ENCODE results near the gene TMEFF1.

Gene TMEFF1

DNA sequence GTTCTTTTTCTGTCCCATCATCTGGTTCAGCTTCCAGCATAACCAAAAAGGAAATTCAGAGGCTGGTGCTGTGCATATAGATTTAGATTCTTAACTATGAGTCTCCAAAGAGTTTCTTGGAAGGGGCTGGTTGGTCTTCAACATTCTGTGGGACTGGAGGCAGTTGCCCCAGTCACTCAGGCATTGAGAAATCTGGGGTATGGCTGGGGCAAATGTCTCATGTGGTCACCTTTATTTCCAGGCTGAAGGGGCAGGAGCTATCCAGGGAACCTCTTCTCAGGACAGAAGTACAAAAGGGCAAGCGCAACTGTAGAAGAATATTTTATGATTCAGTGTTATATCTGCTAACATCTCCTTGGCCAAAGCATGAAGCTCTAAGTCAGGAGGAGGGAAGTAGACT is 15.4 kb upstream of the TMEFF1 start:
- TF ChIP-seq, protein P1, sequence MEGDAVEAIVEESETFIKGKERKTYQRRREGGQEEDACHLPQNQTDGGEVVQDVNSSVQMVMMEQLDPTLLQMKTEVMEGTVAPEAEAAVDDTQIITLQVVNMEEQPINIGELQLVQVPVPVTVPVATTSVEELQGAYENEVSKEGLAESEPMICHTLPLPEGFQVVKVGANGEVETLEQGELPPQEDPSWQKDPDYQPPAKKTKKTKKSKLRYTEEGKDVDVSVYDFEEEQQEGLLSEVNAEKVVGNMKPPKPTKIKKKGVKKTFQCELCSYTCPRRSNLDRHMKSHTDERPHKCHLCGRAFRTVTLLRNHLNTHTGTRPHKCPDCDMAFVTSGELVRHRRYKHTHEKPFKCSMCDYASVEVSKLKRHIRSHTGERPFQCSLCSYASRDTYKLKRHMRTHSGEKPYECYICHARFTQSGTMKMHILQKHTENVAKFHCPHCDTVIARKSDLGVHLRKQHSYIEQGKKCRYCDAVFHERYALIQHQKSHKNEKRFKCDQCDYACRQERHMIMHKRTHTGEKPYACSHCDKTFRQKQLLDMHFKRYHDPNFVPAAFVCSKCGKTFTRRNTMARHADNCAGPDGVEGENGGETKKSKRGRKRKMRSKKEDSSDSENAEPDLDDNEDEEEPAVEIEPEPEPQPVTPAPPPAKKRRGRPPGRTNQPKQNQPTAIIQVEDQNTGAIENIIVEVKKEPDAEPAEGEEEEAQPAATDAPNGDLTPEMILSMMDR (IDR thresholded peaks at IDR 0.05; ENCODE audit: insufficient read depth, low read length, missing control alignments): no peak
- H3K4me3 ChIP-seq (ENCODE audit: low read depth, low read length): no peak overlapping the region
- no peak for DNase-seq (ENCODE audit: low read depth, low spot score)
- CTCF ChIA-PET: interaction anchor here (0.9 to 1.5 kb wide), 2 partner anchors 18 to 138 kb away, joined by 3 to 4 read pairs; no protein-coding TSS in a partner anchor
- POLR2A ChIA-PET: interaction anchor here (0.7 kb wide), 1 partner anchor 16 kb away, joined by 3 read pairs; no protein-coding TSS in a partner anchor

DNA sequence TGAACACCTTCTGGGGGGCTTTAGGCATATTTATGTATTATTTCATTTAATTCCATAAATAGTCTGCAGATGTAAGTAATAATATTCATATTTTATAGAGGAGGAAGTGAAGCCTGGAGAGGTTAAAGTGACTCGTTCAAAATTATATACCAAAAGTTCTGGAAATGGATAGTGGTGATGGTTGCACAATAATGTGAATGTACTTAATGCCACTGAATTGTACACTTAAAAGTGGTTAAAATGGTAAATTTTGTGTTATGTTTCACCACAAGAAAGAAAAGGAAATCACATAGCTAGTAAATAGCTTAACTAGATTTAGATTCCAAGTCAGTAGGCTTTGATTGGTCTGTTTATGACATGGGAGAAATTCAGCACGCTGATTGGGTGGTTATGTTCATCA is 13.0 kb upstream of the TMEFF1 start:
- POLR2A ChIA-PET: no interaction called here
- no peak for DNase-seq (ENCODE audit: low read depth, low spot score)
- TF ChIP-seq, protein P1 (IDR thresholded peaks at IDR 0.05; ENCODE audit: insufficient read depth, low read length, missing control alignments): no peak

DNA sequence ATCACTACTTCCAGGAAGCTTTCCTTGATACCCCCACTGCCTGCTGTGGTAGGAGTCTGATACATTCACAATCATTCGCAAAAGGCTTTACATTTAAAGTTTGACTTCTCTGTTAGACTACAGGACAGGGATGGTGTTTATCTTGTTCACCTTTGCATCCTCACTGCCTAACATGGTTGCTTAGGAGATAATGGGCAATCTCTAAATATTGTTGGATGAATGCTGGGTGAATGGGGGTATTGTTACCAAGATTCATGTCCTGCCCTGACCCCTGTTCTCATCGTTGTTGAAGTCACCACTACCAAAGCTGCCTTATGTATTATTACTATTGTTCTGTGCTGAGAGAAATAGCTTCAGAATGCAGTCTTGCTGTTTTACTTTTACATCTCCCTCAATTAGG is 7.7 kb upstream of the TMEFF1 start:
- TF ChIP-seq, protein P1 (IDR thresholded peaks at IDR 0.05; ENCODE audit: insufficient read depth, low read length, missing control alignments): no peak
- DNase-seq (ENCODE audit: low read depth, low spot score): no peak
- ChIA-PET POLR2A (no interaction called here), CTCF (interaction anchor here (1.5 to 2.1 kb wide), 2 partner anchors 22 to 26 kb away, joined by 3 to 5 read pairs; no protein-coding TSS in a partner anchor)
- no peak overlapping the region for H3K4me3 ChIP-seq (ENCODE audit: low read depth, low read length)

More for the DNA sequence above, 13.0 kb upstream of the TMEFF1 start:
- no peak overlapping the region for H3K4me3 ChIP-seq (ENCODE audit: low read depth, low read length)
- CTCF ChIA-PET: interaction anchor here (1.1 to 2.0 kb wide), 2 partner anchors 14 to 135 kb away, joined by 3 to 7 read pairs; no protein-coding TSS in a partner anchor

DNA sequence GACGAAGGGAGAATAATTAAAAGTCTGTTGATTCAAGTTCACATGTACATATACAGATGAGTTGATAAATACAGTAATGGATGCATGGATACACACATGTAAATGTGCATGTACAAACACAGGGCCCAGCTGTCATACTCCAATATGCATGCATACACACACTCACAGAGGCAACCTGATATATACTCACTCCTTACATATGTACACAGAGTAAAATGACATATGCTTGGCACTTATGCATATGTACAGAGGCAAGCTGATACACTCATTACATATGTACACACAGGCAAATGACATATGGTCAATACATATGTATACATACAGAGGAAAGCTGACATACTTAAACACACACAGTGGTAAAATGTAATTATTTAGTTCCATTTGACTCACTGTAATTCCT is 7.2 kb upstream of the TMEFF1 start:
- H3K4me3 ChIP-seq (ENCODE audit: low read depth, low read length): no peak overlapping the region
- TF ChIP-seq, protein P1 (IDR thresholded peaks at IDR 0.05; ENCODE audit: insufficient read depth, low read length, missing control alignments): no peak
- POLR2A ChIA-PET: no interaction called here
- no peak for DNase-seq (ENCODE audit: low read depth, low spot score)
- CTCF ChIA-PET: interaction anchor here (1.0 to 2.1 kb wide), 3 partner anchors 22 to 40 kb away, joined by 3 to 5 read pairs (median 3); no protein-coding TSS in a partner anchor

DNA sequence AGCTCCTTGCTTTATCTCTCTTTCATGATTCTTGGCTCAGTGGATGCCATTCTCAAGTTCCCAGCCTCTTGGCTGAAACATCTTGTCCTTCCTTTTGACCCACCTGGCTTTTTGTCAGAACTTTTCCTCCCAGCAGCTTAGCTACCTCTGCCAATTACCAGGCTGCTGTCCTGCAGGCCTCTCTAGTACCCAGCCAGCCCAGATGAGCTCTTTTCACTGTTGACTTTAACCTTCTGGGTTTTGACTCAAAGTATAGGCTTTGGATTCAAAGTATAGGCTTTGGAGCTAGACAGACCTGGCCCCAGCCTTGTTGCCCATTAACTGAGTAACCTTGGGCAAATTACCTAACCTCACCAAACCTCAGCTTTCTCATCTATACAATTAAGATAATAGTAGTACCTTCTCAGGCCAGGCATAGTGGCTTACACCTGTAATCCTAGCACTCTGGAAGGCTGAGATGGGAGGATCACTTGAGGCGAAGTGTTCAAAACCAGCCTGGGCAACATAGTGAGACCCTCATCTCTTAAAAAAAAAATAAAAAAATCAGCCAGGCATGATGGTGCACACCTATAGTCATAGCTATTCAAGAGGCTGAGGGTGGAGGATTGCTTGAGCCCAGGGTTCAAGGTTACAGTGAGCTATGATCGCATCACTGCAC is 6.6 kb upstream of the TMEFF1 start:
- TF ChIP-seq, protein P1 (IDR thresholded peaks at IDR 0.05; ENCODE audit: insufficient read depth, low read length, missing control alignments): no peak
- ChIA-PET CTCF (interaction anchor here (1.0 to 2.1 kb wide), 4 partner anchors 23 to 136 kb away, joined by 3 to 5 read pairs (median 3); no protein-coding TSS in a partner anchor), POLR2A (no interaction called here)
- no peak for DNase-seq (ENCODE audit: low read depth, low spot score)
- no peak overlapping the region for H3K4me3 ChIP-seq (ENCODE audit: low read depth, low read length)

DNA sequence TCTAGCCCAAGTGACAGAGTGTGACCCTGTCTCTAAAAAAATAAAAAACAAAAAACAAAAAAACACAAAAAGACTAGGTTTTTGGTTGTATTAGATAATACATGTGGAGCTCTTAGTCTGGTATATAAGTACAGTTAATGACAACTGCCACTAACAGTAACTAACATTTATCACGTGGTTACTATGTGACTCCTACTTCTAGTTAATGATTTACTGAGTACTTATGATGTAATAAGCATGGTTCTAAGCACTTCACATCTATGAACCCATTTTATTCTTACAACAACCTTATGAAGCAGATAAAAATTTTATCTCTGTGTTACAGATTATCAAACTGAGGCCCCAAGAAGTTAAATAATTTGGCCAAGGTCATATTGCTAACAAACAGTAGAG is 6.1 kb upstream of the TMEFF1 start:
- no peak for DNase-seq (ENCODE audit: low read depth, low spot score)
- ChIA-PET POLR2A (no interaction called here), CTCF (interaction anchor here (1.0 kb wide), 1 partner anchor 135 kb away, joined by 3 read pairs; no protein-coding TSS in a partner anchor)
- TF ChIP-seq, protein P1 (IDR thresholded peaks at IDR 0.05; ENCODE audit: insufficient read depth, low read length, missing control alignments): no peak
- H3K4me3 ChIP-seq (ENCODE audit: low read depth, low read length): no peak overlapping the region

Measured in AG04449 (cell line).